HL-60 (cell line): Measurements from ENCODE around the gene CEP97.

Source experiments
- DNase-seq, 2 experiments: peaks; one replicate each; pipeline ENCODE4 v3.0.0-alpha.2; 2010 to 2020; ENCODE audit warnings: low read depth in 1 of 2, low spot score in 1 of 2
- H3K27ac ChIP-seq: fragments of 250-450 bp; sonication (Bioruptor Pico); replicated peaks from 2 replicates; pipeline ENCODE4 v1.5.1; 2020; ENCODE audit warnings: mild to moderate bottlenecking, moderate library complexity
- H3K27me3 ChIP-seq: fragments of 250-450 bp; sonication (Bioruptor Pico); 2 replicates; pipeline ENCODE4 v1.5.1; 2021; ENCODE audit warnings: mild to moderate bottlenecking, moderate library complexity; ENCODE audit not compliant: insufficient read depth, poor library complexity, severe bottlenecking
- H3K4me3 ChIP-seq: replicated peaks from 2 replicates; pipeline ENCODE4 v1.5.1; 2011; ENCODE audit warnings: mild to moderate bottlenecking, control low read depth, low read length; ENCODE audit not compliant: insufficient read depth
- CTCF ChIP-seq: IDR thresholded peaks from one replicate; pipeline ENCODE4 v1.5.1; 2011; ENCODE audit warnings: low read length, control low read depth, inconsistent platforms; ENCODE audit not compliant: insufficient read depth
- GABPA ChIP-seq: IDR thresholded peaks from 2 replicates; pipeline ENCODE4 v1.6.1; 2012; ENCODE audit warnings: low read depth
- POLR2AphosphoS5 ChIP-seq: IDR thresholded peaks from 2 replicates; pipeline ENCODE4 v1.6.1; 2012; ENCODE audit warnings: low read depth
- REST ChIP-seq: IDR thresholded peaks from 2 replicates; pipeline ENCODE4 v1.6.1; 2012; ENCODE audit warnings: low read depth; ENCODE audit not compliant: insufficient replicate concordance
- SPI1 ChIP-seq: IDR thresholded peaks from 2 replicates; pipeline ENCODE4 v1.6.1; 2012; ENCODE audit warnings: low read depth, mild to moderate bottlenecking, borderline replicate concordance

CEP97 gene

DNA sequence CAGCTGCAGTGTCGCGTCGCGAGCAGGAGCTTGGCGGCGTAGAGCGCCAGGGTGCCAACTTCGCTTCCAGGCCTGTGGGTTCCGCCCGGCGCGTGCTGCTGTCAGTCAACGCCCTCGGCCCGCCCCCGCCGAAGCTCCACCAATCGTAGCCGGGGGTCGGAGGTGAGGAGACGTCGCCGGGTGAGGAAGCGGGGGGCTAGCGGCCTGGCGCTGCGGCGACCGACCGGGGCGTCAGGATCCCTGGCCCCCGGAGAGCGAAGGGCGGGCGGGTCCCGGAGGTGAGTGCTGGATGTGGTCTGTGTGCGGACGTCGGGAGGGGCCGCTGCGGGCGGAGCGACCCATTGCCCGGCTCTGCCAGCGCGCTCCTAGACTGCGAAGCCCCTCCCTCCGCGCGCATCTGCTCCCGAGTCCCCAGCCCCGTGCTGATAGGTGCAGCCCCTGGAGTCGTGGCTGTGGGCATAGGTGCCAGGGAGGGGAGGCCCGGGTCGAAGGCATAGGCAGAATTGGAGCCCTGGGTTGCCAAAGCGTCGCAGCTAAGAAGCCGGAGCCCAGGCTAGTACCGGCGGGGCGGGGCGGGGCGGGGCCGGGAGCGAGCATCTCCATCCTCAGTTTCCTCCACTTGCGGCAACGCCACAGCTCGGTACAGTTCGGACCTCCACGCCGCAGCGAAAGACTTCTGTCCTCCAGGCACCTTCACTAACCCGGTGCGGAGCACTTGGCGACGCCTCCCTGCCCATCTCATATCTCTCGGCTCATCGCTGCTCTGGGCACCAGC, 54.8 kb downstream of the CEP97 start, which contains the start of gene NXPE3:
Gene NXPE3, plus strand, starts transcription at position 165 of the 775 bp plus-strand sequence. CDS start 6,386 bp downstream, outside the sequence.
- peak within 1 kb of the TSS; percentile 61 for H3K27ac ChIP-seq
- TF ChIP-seq REST: no peak
- TF ChIP-seq SPI1: peak; percentile 15; the same call in 1 of the 2 replicates
- TF ChIP-seq POLR2AphosphoS5: peak; percentile 53; the same call in 1 of the 2 replicates
- TF ChIP-seq GABPA: no peak
- TF ChIP-seq CTCF: no peak
- H3K27me3 ChIP-seq: no peaks in the 10 kb centered on the region
- DNase-seq: peak; percentile 56 to 88
- peak within 1 kb of the TSS; percentile 100 for H3K4me3 ChIP-seq

- no peak for TF ChIP-seq POLR2AphosphoS5
- TF ChIP-seq REST: no peak
- TF ChIP-seq GABPA: no peak
- no peak for TF ChIP-seq CTCF
- no peak for TF ChIP-seq SPI1
- Histone ChIP-seq H3K4me3 (peak overlapping the region; percentile 100), H3K27me3 (no peaks in the 10 kb centered on the region), H3K27ac (no peak overlapping the region)
- no peak for DNase-seq
Measured at GRCh38 chr3:101779822-101780381, 55.5 kb downstream of the CEP97 start.

DNA sequence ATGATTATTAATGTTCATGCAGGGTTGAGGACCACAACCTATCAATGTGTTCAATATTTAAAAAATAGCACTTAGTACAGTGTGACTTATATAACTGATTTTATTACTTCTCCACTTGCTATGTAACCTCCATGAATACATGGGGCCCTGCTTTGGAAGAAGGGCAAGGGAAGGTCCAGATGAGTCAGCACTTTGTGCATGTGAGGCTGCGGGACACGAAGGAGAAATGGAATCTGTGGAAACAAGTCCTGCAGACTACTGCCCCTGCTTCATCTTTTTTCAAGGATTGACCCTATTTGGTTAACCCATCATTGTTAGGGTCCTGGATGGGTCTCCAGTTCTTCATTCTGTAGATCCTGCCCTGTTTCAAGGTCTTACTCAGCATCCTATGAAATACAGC, 56.2 kb downstream of the CEP97 start:
- no peak overlapping the region for H3K27ac ChIP-seq
- DNase-seq: no peak
- no peak for TF ChIP-seq SPI1
- TF ChIP-seq GABPA: no peak
- TF ChIP-seq REST: no peak
- TF ChIP-seq CTCF: no peak
- no peak for TF ChIP-seq POLR2AphosphoS5
- H3K27me3 ChIP-seq: no peaks in the 10 kb centered on the region
- no peak overlapping the region for H3K4me3 ChIP-seq
